Measurements from ENCODE around the gene RGMA.

The RGMA gene

GRCh38 chr15:93049914-93050578 lies 39.0 kb downstream of the RGMA start:
- peaks cover 56% of the 10 kb centered on the region for H3K27me3 Mint-ChIP-seq
- H3K27ac Mint-ChIP-seq: no peak overlapping the region
- no peak overlapping the region for H3K4me3 Mint-ChIP-seq
- H3K4me1 Mint-ChIP-seq: peaks cover 10% of the 10 kb centered on the region
- ATAC-seq: no peak
- H3K36me3 Mint-ChIP-seq: no peaks in the 10 kb centered on the region
- H3K9me3 Mint-ChIP-seq: peaks cover 6% of the 10 kb centered on the region

GRCh38 chr15:93049233-93049632 lies 39.8 kb downstream of the RGMA start:
- Mint-ChIP-seq H3K9me3 (peaks cover 6% of the 10 kb centered on the region), H3K4me1 (peaks cover 10% of the 10 kb centered on the region), H3K27me3 (peaks cover 57% of the 10 kb centered on the region), H3K27ac (no peak overlapping the region), H3K36me3 (no peaks in the 10 kb centered on the region), H3K4me3 (no peak overlapping the region)
- ATAC-seq: no peak

- ATAC-seq: no peak
- H3K4me3 Mint-ChIP-seq: no peak overlapping the region
Measured at GRCh38 chr15:93048759-93049161, 40.3 kb downstream of the RGMA start.

GRCh38 chr15:93048426-93048721 lies 40.6 kb downstream of the RGMA start:
- Mint-ChIP-seq H3K9me3 (peaks cover 6% of the 10 kb centered on the region), H3K27me3 (peaks cover 66% of the 10 kb centered on the region), H3K4me3 (no peak overlapping the region), H3K36me3 (no peaks in the 10 kb centered on the region), H3K27ac (no peak overlapping the region), H3K4me1 (peaks cover 10% of the 10 kb centered on the region)
- ATAC-seq: no peak

More at GRCh38 chr15:93048759-93049161, 40.3 kb downstream of the RGMA start:
- no peak overlapping the region for H3K27ac Mint-ChIP-seq
- H3K27me3 Mint-ChIP-seq: peaks cover 62% of the 10 kb centered on the region
- peaks cover 6% of the 10 kb centered on the region for H3K9me3 Mint-ChIP-seq
- H3K36me3 Mint-ChIP-seq: no peaks in the 10 kb centered on the region
- peaks cover 10% of the 10 kb centered on the region for H3K4me1 Mint-ChIP-seq

GRCh38 chr15:93047621-93048425 lies 41.2 kb downstream of the RGMA start:
- no peak for ATAC-seq
- Mint-ChIP-seq H3K27ac (no peak overlapping the region), H3K27me3 (peaks cover 71% of the 10 kb centered on the region), H3K4me1 (peaks cover 10% of the 10 kb centered on the region), H3K36me3 (no peaks in the 10 kb centered on the region), H3K9me3 (peaks cover 6% of the 10 kb centered on the region), H3K4me3 (no peak overlapping the region)

- no peak for ATAC-seq
- Mint-ChIP-seq H3K9me3 (peaks cover 6% of the 10 kb centered on the region), H3K4me1 (peaks cover 10% of the 10 kb centered on the region), H3K36me3 (no peaks in the 10 kb centered on the region), H3K27ac (no peak overlapping the region), H3K27me3 (peaks cover 73% of the 10 kb centered on the region), H3K4me3 (no peak overlapping the region)
Measured at GRCh38 chr15:93046721-93047120, 42.3 kb downstream of the RGMA start.

GRCh38 chr15:93046120-93046519 lies 42.9 kb downstream of the RGMA start:
- ATAC-seq: no peak
- no peaks in the 10 kb centered on the region for H3K36me3 Mint-ChIP-seq
- H3K27ac Mint-ChIP-seq: no peak overlapping the region
- H3K4me3 Mint-ChIP-seq: no peak overlapping the region
- peaks cover 6% of the 10 kb centered on the region for H3K9me3 Mint-ChIP-seq
- peaks cover 10% of the 10 kb centered on the region for H3K4me1 Mint-ChIP-seq
- H3K27me3 Mint-ChIP-seq: peaks cover 79% of the 10 kb centered on the region

GRCh38 chr15:93045191-93045785 lies 43.7 kb downstream of the RGMA start:
- no peak overlapping the region for H3K27ac Mint-ChIP-seq
- no peak overlapping the region for H3K4me3 Mint-ChIP-seq
- no peak for ATAC-seq
- H3K9me3 Mint-ChIP-seq: peaks cover 6% of the 10 kb centered on the region
- H3K27me3 Mint-ChIP-seq: peaks cover 80% of the 10 kb centered on the region
- no peaks in the 10 kb centered on the region for H3K36me3 Mint-ChIP-seq
- H3K4me1 Mint-ChIP-seq: peaks cover 10% of the 10 kb centered on the region

- H3K27me3 Mint-ChIP-seq: peaks cover 82% of the 10 kb centered on the region
- H3K4me1 Mint-ChIP-seq: peaks cover 10% of the 10 kb centered on the region
- no peak overlapping the region for H3K27ac Mint-ChIP-seq
- H3K36me3 Mint-ChIP-seq: no peaks in the 10 kb centered on the region
- no peak for ATAC-seq
- peaks cover 6% of the 10 kb centered on the region for H3K9me3 Mint-ChIP-seq
- H3K4me3 Mint-ChIP-seq: no peak overlapping the region
Measured at GRCh38 chr15:93044301-93045190, 44.5 kb downstream of the RGMA start.

GRCh38 chr15:93043621-93044300 lies 45.2 kb downstream of the RGMA start:
- Mint-ChIP-seq H3K4me1 (peaks cover 10% of the 10 kb centered on the region), H3K36me3 (no peaks in the 10 kb centered on the region), H3K9me3 (peaks cover 6% of the 10 kb centered on the region), H3K4me3 (no peak overlapping the region), H3K27me3 (peaks cover 77% of the 10 kb centered on the region), H3K27ac (no peak overlapping the region)
- ATAC-seq: no peak

GRCh38 chr15:93042691-93043378 lies 46.2 kb downstream of the RGMA start:
- Mint-ChIP-seq H3K27me3 (peaks cover 73% of the 10 kb centered on the region), H3K4me1 (peaks cover 5% of the 10 kb centered on the region)
- no peak for ATAC-seq

GRCh38 chr15:93042211-93042610 lies 46.8 kb downstream of the RGMA start:
- Mint-ChIP-seq H3K4me1 (no peaks in the 10 kb centered on the region), H3K9me3 (peaks cover 6% of the 10 kb centered on the region), H3K27me3 (peaks cover 73% of the 10 kb centered on the region), H3K27ac (no peak overlapping the region), H3K36me3 (no peaks in the 10 kb centered on the region), H3K4me3 (no peak overlapping the region)
- no peak for ATAC-seq

More at GRCh38 chr15:93042691-93043378, 46.2 kb downstream of the RGMA start:
- peaks cover 6% of the 10 kb centered on the region for H3K9me3 Mint-ChIP-seq
- H3K36me3 Mint-ChIP-seq: no peaks in the 10 kb centered on the region
- H3K4me3 Mint-ChIP-seq: no peak overlapping the region
- H3K27ac Mint-ChIP-seq: no peak overlapping the region

GRCh38 chr15:93041159-93041547 lies 47.9 kb downstream of the RGMA start:
- H3K27me3 Mint-ChIP-seq: peaks cover 76% of the 10 kb centered on the region
- no peak for ATAC-seq
- H3K9me3 Mint-ChIP-seq: peaks cover 3% of the 10 kb centered on the region
- H3K4me3 Mint-ChIP-seq: no peak overlapping the region
- H3K27ac Mint-ChIP-seq: no peak overlapping the region
- H3K4me1 Mint-ChIP-seq: peaks cover 7% of the 10 kb centered on the region
- H3K36me3 Mint-ChIP-seq: no peaks in the 10 kb centered on the region
